A673 (cell line): Measurements from ENCODE around the gene ADGRG3. TPM values are rescaled to one million over a fixed set of nuclear protein-coding genes. Genes with fewer than 3 reads are reported as not detected.
"Not testable (repeated sequence)": the region's sequence is repeated elsewhere in the genome, so short reads cannot be mapped to it uniquely, and the experiment has no call there.

ENCODE experiments used
- BruUV-seq: library from RNA; stranded (reverse); fragments of 400-500 nt; replicated peaks from 2 replicates; lab custom pipeline; 2021; lab: Mats Ljungman, UMichigan
- CTCF ChIA-PET: fragments of 300-600 bp; sonication (Branson Sonifier 250); formaldehyde crosslinking; loops from one replicate; lab custom pipeline; 2022; ENCODE audit warnings: antibody characterized with exemption; lab: Charles Lee
- POLR2A ChIA-PET: fragments of 300-600 bp; sonication (Branson Sonifier 250); formaldehyde crosslinking; loops from one replicate; lab custom pipeline; 2022; ENCODE audit warnings: antibody characterized with exemption; ENCODE audit not compliant: low non-redundant PET; lab: Charles Lee
- DNase-seq: peaks from one replicate; pipeline ENCODE4 v3.0.0-alpha.2; 2015; ENCODE audit warnings: low spot score
- H3K27ac ChIP-seq: fragments of 200-600 bp; sonication (generic); 2 replicates; pipeline ENCODE4 v1.5.1; 2016; ENCODE audit warnings: mixed run types, low read depth, mild to moderate bottlenecking, mixed read lengths, antibody characterized with exemption, low read length; ENCODE audit not compliant: poor library complexity, severe bottlenecking
- H3K27me3 ChIP-seq: fragments of 200-600 bp; sonication (generic); replicated peaks from 2 replicates; pipeline ENCODE4 v1.6.1; 2017; ENCODE audit warnings: mixed run types, low read depth, mild to moderate bottlenecking, mixed read lengths, antibody characterized with exemption, low read length; ENCODE audit not compliant: insufficient read depth, poor library complexity
- H3K36me3 ChIP-seq: fragments of 200-600 bp; sonication (generic); 2 replicates; pipeline ENCODE4 v1.6.1; 2016; ENCODE audit warnings: mixed run types, mild to moderate bottlenecking, mixed read lengths, antibody characterized with exemption, low read length; ENCODE audit not compliant: insufficient read depth, poor library complexity, severe bottlenecking
- H3K4me1 ChIP-seq: fragments of 200-600 bp; sonication (generic); 2 replicates; pipeline ENCODE4 v1.6.1; 2017; ENCODE audit warnings: mixed run types, mild to moderate bottlenecking, mixed read lengths, antibody characterized with exemption, low read length; ENCODE audit not compliant: insufficient read depth, poor library complexity, severe bottlenecking
- H3K4me3 ChIP-seq: fragments of 200-600 bp; sonication (generic); 2 replicates; pipeline ENCODE4 v1.5.1; 2016; ENCODE audit warnings: low read depth, mixed run types, mild to moderate bottlenecking, mixed read lengths, low read length; ENCODE audit not compliant: poor library complexity, severe bottlenecking
- H3K9me3 ChIP-seq: fragments of 200-600 bp; sonication (generic); 2 replicates; pipeline ENCODE4 v1.6.1; 2016; ENCODE audit warnings: mixed run types, low read depth, mild to moderate bottlenecking, mixed read lengths, antibody characterized with exemption, low read length; ENCODE audit not compliant: poor library complexity, severe bottlenecking
- CTCF ChIP-seq: fragments of 300-800, 200-600 bp; sonication (generic); conservative IDR thresholded peaks from 2 replicates; pipeline ENCODE4 v1.5.1; 2017; ENCODE audit warnings: low read depth, mild to moderate bottlenecking, antibody characterized with exemption, low read length, moderate library complexity, mixed read lengths
- EZH2 ChIP-seq: fragments of 200-600 bp; sonication (generic); IDR thresholded peaks from 2 replicates; pipeline ENCODE4 v1.6.1; 2017; ENCODE audit warnings: borderline replicate concordance, low read depth, mild to moderate bottlenecking, mixed read lengths, antibody characterized with exemption, low read length; ENCODE audit not compliant: poor library complexity, severe bottlenecking
- intact Hi-C: fragments of 100-400 bp; cut with micrococcal nuclease; formaldehyde crosslinking; loops from one replicate; pipeline ENCODE4 v1.10.0; 2022; ENCODE audit not compliant: unreplicated experiment
- total RNA-seq: library from RNA; stranded (reverse); gene quantifications from 2 replicates; pipeline ENCODE4 v1.2.3, GENCODE V29; 2021

ADGRG3 gene
- total RNA-seq, 1 experiment from 2014 or later: not detected

- H3K36me3 ChIP-seq: no peaks in the 10 kb centered on the region
- H3K4me1 ChIP-seq: no peaks in the 10 kb centered on the region
- no TSS peak for BruUV-seq
- ChIA-PET CTCF (no interaction called here), POLR2A (no interaction called here)
- peaks cover 8% of the 10 kb centered on the region for H3K9me3 ChIP-seq
- no peak overlapping the region for H3K4me3 ChIP-seq
- DNase-seq: no peak
- intact Hi-C loops: no loop called here
- TF ChIP-seq EZH2 (no peak), CTCF (no peak)
- H3K27ac ChIP-seq: no peak overlapping the region
- H3K27me3 ChIP-seq: no peaks in the 10 kb centered on the region
Measured at GRCh38 chr16:57728336-57729181, 60.5 kb downstream of the ADGRG3 start.

- no peaks in the 10 kb centered on the region for H3K4me1 ChIP-seq
- H3K36me3 ChIP-seq: no peaks in the 10 kb centered on the region
- intact Hi-C loops: no loop called here
- H3K9me3 ChIP-seq: peaks cover 9% of the 10 kb centered on the region
- H3K4me3 ChIP-seq: no peak overlapping the region
- H3K27ac ChIP-seq: no peak overlapping the region
- ChIA-PET POLR2A (no interaction called here), CTCF (no interaction called here)
- BruUV-seq: no TSS peak
- DNase-seq: no peak
- H3K27me3 ChIP-seq: no peaks in the 10 kb centered on the region
- TF ChIP-seq EZH2 (no peak), CTCF (no peak)
Measured at GRCh38 chr16:57729182-57729484, 61.0 kb downstream of the ADGRG3 start.

GRCh38 chr16:57729852-57730251 is 61.7 kb downstream of the ADGRG3 start:
- H3K36me3 ChIP-seq, H3K27me3 ChIP-seq, H3K4me1 ChIP-seq, CTCF ChIA-PET, POLR2A ChIA-PET, BruUV-seq, H3K27ac ChIP-seq, intact Hi-C loops, H3K4me3 ChIP-seq, H3K9me3 ChIP-seq, DNase-seq: not testable (repeated sequence)
